Spleen (tissue), 11 donors: ENCODE results near the gene ST3GAL3. TPM values are rescaled to one million over a fixed set of nuclear protein-coding genes. Genes with fewer than 3 reads are reported as not detected.
"Not testable (repeated sequence)": the region's sequence is repeated elsewhere in the genome, so short reads cannot be mapped to it uniquely, and the experiment has no call there.

Experiments
- DNase-seq: peaks from one replicate; pipeline ENCODE4 v3.0.0-alpha.2; 2020
- H3K27ac ChIP-seq, 8 donors: fragments of 200-600 bp; sonication (generic) in 7 of 8; 1 replicate in 4 of 8; 2 replicates in 4 of 8; pipeline versions ENCODE4 v1.5.0 to v1.8.0; 2016 to 2021; ENCODE audit warnings: inconsistent platforms in 4 of 8, mild to moderate bottlenecking in 4 of 8, moderate library complexity in 1 of 8
- H3K27me3 ChIP-seq, 7 donors: fragments of 200-600 bp; sonication (generic) in 6 of 7; replicated peaks in 1 of 7; 1 replicate in 4 of 7; 2 replicates in 3 of 7; pipeline versions ENCODE4 v1.5.0 to v1.8.0; 2016 to 2021; ENCODE audit warnings: inconsistent platforms in 3 of 7, mild to moderate bottlenecking in 1 of 7
- H3K36me3 ChIP-seq, 6 donors: fragments of 200-600 bp; sonication (generic) in 5 of 6; 1 replicate in 4 of 6; 2 replicates in 2 of 6; pipeline versions ENCODE4 v1.5.0 to v1.8.0; 2016 to 2021; ENCODE audit warnings: inconsistent platforms in 2 of 6
- H3K4me1 ChIP-seq, 6 donors: fragments of 200-600 bp; sonication (generic) in 5 of 6; 1 replicate in 3 of 6; 2 replicates in 3 of 6; pipeline versions ENCODE4 v1.5.0 to v1.8.0; 2016 to 2021; ENCODE audit warnings: inconsistent platforms in 3 of 6
- H3K4me3 ChIP-seq, 8 donors: fragments of 200-600 bp; sonication (generic) in 7 of 8; 1 replicate in 4 of 8; 2 replicates in 4 of 8; pipeline versions ENCODE4 v1.5.0 to v1.8.0; 2016 to 2021; ENCODE audit warnings: inconsistent platforms in 4 of 8, mild to moderate bottlenecking in 4 of 8, moderate library complexity in 2 of 8
- H3K9me3 ChIP-seq, 8 donors: fragments of 200-600 bp; sonication (generic) in 7 of 8; 1 replicate in 4 of 8; 2 replicates in 4 of 8; pipeline versions ENCODE4 v1.5.0 to v1.8.0; 2016 to 2021; ENCODE audit warnings: inconsistent platforms in 4 of 8
- CTCF ChIP-seq, 11 experiments: fragments of 200-600 bp in 7 of 11; fragments of 450-650 bp in 4 of 11; sonication (generic) in 4 of 11; IDR thresholded peaks in 8 of 11; conservative IDR thresholded peaks in 3 of 11; 1 replicate in 7 of 11; 2 replicates in 4 of 11; pipeline versions ENCODE4 v1.4.0 to v1.8.0; 2016 to 2021; ENCODE audit warnings: antibody characterized with exemption in 11 of 11, inconsistent platforms in 4 of 11, mild to moderate bottlenecking in 1 of 11
- POLR2A ChIP-seq, 3 donors: fragments of 450-650 bp; IDR thresholded peaks; one replicate each; pipeline ENCODE4 v1.5.1; 2017; ENCODE audit warnings: antibody characterized with exemption in 3 of 3, mild to moderate bottlenecking in 1 of 3
- POLR2AphosphoS5 ChIP-seq, 3 donors: sonication (generic); formaldehyde crosslinking; IDR thresholded peaks; one replicate each; pipeline ENCODE4 v1.5.1; 2017; ENCODE audit warnings: antibody characterized with exemption in 3 of 3
- WGBS, 5 donors: extraction: QIAGEN DNeasy Blood & Tissue Kit in 3 of 5; methylation state at CpG; one replicate each; pipeline versions ENCODE4 v1.1.5 to v1.1.7; 2013 to 2018; 5-methylcytosine and 5-hydroxymethylcytosine counted together
- intact Hi-C: fragments of 100-400 bp; cut with DNase I; formaldehyde crosslinking; loops from one replicate; pipeline ENCODE4 v1.15.0; 2023; ENCODE audit warnings: low total_unique reads
- polyA plus RNA-seq, 3 donors: library from polyadenylated mRNA; stranded (reverse); fragments of 200-250 nt; gene quantifications; one replicate each; pipeline ENCODE4 v1.2.1, GENCODE V29; 2013
- total RNA-seq, 7 donors: library from RNA; depleted of rRNA in 3 of 7; stranded (reverse); fragments of >200 nt in 3 of 7; fragmentation: NEBNext Ultra II Directional in 4 of 7; extraction: Animal tissue kit (Norgen Biotek cat#: 25700) in 4 of 7; gene quantifications; one replicate each; pipeline versions ENCODE4 v1.1.0 to v1.2.1, GENCODE V29; 2016 to 2021
- donor health status: healthy with polysubstance abuse.
- donor health status: DM: no; HTN: no; CAD: no; lungs with moderate emphysema.
- donor health status: DM: no; HTN: no; CAD: no.
- donor health status: Bipolar disorder and iron deficiency.
- donor health status: healthy.
- donor health status: DM: no; HTN: no; CAD: no.
- donor health status: DM: yes; HTN: yes; CAD: no.

ST3GAL3 gene
- total and polyA plus RNA-seq, 10 donors: 6.4 to 34.3 (median 21.0) TPM

GRCh38 chr1:43719670-43720419, 12.5 kb downstream of the ST3GAL3 start:
- H3K9me3 ChIP-seq, H3K27me3 ChIP-seq, H3K27ac ChIP-seq, DNase-seq, H3K4me3 ChIP-seq, intact Hi-C loops: not testable (repeated sequence)
- Histone ChIP-seq H3K4me1 (peaks cover 0 to 17% (median 3%) of the 10 kb centered on the region in 6 donors), H3K36me3 (peaks cover 0 to 11% (median 0%) of the 10 kb centered on the region in 6 donors)
- TF ChIP-seq POLR2AphosphoS5 (IDR thresholded peaks at IDR 0.05): peak in 1 of 3 donors; percentile 47
- WGBS, 5 donors: 79 to 84% (median 83%) methylated on average over 10 of the region's 10 CpGs

GRCh38 chr1:43722810-43723209, 15.5 kb downstream of the ST3GAL3 start:
- DNase-seq: no peak
- WGBS, 5 donors: 92 to 98% (median 93%) methylated on average over 2 of the region's 2 CpGs
- Histone ChIP-seq H3K27me3 (no peaks in the 10 kb centered on the region), H3K4me3 (no peak overlapping the region), H3K4me1 (peaks cover 0 to 17% (median 3%) of the 10 kb centered on the region in 6 donors), H3K27ac (no peak overlapping the region), H3K9me3 (no peaks in the 10 kb centered on the region), H3K36me3 (peaks cover 0 to 11% (median 0%) of the 10 kb centered on the region in 6 donors)
- TF ChIP-seq POLR2A (IDR thresholded peaks at IDR 0.05) (no peak), CTCF (IDR thresholded peaks at IDR 0.05 in 8 of 11, conservative IDR thresholded peaks at IDR 0.05 in 3 of 11) (no peak), POLR2AphosphoS5 (IDR thresholded peaks at IDR 0.05) (no peak)
- intact Hi-C loops: no loop called here

- TF ChIP-seq POLR2A (IDR thresholded peaks at IDR 0.05) (no peak), CTCF (IDR thresholded peaks at IDR 0.05 in 8 of 11, conservative IDR thresholded peaks at IDR 0.05 in 3 of 11) (no peak), POLR2AphosphoS5 (IDR thresholded peaks at IDR 0.05) (no peak)
- H3K27me3 ChIP-seq: no peaks in the 10 kb centered on the region
- H3K4me1 ChIP-seq: no peaks in the 10 kb centered on the region
- H3K27ac ChIP-seq: no peak overlapping the region
- intact Hi-C loops: no loop called here
- no peaks in the 10 kb centered on the region for H3K9me3 ChIP-seq
- no peak for DNase-seq
- WGBS, 5 donors: 93 to 99% (median 97%) methylated on average over 4 of the region's 4 CpGs
- no peaks in the 10 kb centered on the region for H3K36me3 ChIP-seq
- no peak overlapping the region for H3K4me3 ChIP-seq
Observed at GRCh38 chr1:43729816-43730463, 22.6 kb downstream of the ST3GAL3 start.

GRCh38 chr1:43731867-43732531, 24.7 kb downstream of the ST3GAL3 start:
- TF ChIP-seq POLR2A (IDR thresholded peaks at IDR 0.05) (no peak), POLR2AphosphoS5 (IDR thresholded peaks at IDR 0.05) (no peak), CTCF (IDR thresholded peaks at IDR 0.05 in 8 of 11, conservative IDR thresholded peaks at IDR 0.05 in 3 of 11) (no peak)
- H3K36me3 ChIP-seq: peaks cover 0 to 17% (median 4%) of the 10 kb centered on the region in 6 donors
- DNase-seq: no peak
- no peaks in the 10 kb centered on the region for H3K9me3 ChIP-seq
- H3K4me1 ChIP-seq: no peaks in the 10 kb centered on the region
- intact Hi-C loops: no loop called here
- H3K4me3 ChIP-seq: no peak overlapping the region
- H3K27me3 ChIP-seq: no peaks in the 10 kb centered on the region
- WGBS, 5 donors: 80 to 89% (median 84%) methylated on average over 7 of the region's 7 CpGs
- H3K27ac ChIP-seq: no peak overlapping the region
